ENCODE results near the gene IPO8. TPM values are rescaled to one million over a fixed set of nuclear protein-coding genes. Genes with fewer than 3 reads are reported as not detected.

The IPO8 gene
- total and polyA plus RNA-seq, 2 of the 8 experiments (the other 6 are each of a cell fraction or from before 2014, with no cell fraction given): 7.2 to 59.8 TPM

DNA sequence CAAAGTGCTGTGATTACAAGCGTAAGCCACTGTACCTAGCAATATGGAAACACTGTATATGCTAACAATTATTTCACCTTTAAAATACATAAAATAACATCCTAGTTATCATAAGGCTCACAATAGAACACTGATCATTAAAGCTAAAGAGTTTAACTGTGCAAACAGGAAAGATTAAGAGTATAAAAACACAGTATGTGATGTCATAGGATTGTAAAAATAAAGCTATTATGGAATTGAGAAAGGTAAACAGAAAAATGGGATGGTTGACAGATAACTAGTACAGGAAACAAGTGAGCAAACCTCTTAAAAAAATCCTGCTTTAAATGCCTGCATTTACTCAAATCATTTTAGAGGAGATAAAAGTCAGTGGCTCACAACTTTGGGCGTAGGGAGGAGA, 10.8 kb upstream of the IPO8 start (continued):
- TF ChIP-seq, protein P1, sequence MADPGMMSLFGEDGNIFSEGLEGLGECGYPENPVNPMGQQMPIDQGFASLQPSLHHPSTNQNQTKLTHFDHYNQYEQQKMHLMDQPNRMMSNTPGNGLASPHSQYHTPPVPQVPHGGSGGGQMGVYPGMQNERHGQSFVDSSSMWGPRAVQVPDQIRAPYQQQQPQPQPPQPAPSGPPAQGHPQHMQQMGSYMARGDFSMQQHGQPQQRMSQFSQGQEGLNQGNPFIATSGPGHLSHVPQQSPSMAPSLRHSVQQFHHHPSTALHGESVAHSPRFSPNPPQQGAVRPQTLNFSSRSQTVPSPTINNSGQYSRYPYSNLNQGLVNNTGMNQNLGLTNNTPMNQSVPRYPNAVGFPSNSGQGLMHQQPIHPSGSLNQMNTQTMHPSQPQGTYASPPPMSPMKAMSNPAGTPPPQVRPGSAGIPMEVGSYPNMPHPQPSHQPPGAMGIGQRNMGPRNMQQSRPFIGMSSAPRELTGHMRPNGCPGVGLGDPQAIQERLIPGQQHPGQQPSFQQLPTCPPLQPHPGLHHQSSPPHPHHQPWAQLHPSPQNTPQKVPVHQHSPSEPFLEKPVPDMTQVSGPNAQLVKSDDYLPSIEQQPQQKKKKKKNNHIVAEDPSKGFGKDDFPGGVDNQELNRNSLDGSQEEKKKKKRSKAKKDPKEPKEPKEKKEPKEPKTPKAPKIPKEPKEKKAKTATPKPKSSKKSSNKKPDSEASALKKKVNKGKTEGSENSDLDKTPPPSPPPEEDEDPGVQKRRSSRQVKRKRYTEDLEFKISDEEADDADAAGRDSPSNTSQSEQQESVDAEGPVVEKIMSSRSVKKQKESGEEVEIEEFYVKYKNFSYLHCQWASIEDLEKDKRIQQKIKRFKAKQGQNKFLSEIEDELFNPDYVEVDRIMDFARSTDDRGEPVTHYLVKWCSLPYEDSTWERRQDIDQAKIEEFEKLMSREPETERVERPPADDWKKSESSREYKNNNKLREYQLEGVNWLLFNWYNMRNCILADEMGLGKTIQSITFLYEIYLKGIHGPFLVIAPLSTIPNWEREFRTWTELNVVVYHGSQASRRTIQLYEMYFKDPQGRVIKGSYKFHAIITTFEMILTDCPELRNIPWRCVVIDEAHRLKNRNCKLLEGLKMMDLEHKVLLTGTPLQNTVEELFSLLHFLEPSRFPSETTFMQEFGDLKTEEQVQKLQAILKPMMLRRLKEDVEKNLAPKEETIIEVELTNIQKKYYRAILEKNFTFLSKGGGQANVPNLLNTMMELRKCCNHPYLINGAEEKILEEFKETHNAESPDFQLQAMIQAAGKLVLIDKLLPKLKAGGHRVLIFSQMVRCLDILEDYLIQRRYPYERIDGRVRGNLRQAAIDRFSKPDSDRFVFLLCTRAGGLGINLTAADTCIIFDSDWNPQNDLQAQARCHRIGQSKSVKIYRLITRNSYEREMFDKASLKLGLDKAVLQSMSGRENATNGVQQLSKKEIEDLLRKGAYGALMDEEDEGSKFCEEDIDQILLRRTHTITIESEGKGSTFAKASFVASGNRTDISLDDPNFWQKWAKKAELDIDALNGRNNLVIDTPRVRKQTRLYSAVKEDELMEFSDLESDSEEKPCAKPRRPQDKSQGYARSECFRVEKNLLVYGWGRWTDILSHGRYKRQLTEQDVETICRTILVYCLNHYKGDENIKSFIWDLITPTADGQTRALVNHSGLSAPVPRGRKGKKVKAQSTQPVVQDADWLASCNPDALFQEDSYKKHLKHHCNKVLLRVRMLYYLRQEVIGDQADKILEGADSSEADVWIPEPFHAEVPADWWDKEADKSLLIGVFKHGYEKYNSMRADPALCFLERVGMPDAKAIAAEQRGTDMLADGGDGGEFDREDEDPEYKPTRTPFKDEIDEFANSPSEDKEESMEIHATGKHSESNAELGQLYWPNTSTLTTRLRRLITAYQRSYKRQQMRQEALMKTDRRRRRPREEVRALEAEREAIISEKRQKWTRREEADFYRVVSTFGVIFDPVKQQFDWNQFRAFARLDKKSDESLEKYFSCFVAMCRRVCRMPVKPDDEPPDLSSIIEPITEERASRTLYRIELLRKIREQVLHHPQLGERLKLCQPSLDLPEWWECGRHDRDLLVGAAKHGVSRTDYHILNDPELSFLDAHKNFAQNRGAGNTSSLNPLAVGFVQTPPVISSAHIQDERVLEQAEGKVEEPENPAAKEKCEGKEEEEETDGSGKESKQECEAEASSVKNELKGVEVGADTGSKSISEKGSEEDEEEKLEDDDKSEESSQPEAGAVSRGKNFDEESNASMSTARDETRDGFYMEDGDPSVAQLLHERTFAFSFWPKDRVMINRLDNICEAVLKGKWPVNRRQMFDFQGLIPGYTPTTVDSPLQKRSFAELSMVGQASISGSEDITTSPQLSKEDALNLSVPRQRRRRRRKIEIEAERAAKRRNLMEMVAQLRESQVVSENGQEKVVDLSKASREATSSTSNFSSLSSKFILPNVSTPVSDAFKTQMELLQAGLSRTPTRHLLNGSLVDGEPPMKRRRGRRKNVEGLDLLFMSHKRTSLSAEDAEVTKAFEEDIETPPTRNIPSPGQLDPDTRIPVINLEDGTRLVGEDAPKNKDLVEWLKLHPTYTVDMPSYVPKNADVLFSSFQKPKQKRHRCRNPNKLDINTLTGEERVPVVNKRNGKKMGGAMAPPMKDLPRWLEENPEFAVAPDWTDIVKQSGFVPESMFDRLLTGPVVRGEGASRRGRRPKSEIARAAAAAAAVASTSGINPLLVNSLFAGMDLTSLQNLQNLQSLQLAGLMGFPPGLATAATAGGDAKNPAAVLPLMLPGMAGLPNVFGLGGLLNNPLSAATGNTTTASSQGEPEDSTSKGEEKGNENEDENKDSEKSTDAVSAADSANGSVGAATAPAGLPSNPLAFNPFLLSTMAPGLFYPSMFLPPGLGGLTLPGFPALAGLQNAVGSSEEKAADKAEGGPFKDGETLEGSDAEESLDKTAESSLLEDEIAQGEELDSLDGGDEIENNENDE (IDR thresholded peaks at IDR 0.05; ENCODE audit: insufficient replicate concordance, low read length): no peak
